ENCODE data around the gene CX3CR1.
A peak's percentile ranks its signal among the peaks of the same experiment; 100 is the strongest.

The CX3CR1 gene

GRCh38 chr3:39226106-39226741 lies 53.6 kb downstream of the CX3CR1 start:
- H3K4me3 ChIP-seq (ENCODE audit: low read depth, low read length), result no peak overlapping the region
- DNase-seq (ENCODE audit: low read depth), result no peak
- no peak for TF ChIP-seq CTCF (IDR thresholded peaks at IDR 0.05; ENCODE audit: low read depth, low read length, missing control alignments)

- TF ChIP-seq CTCF (IDR thresholded peaks at IDR 0.05; ENCODE audit: low read depth, low read length, missing control alignments), result no peak
Measured at GRCh38 chr3:39224288-39224687, 55.5 kb downstream of the CX3CR1 start.

GRCh38 chr3:39222939-39223338 lies 56.9 kb downstream of the CX3CR1 start:
- H3K4me3 ChIP-seq (ENCODE audit: low read depth, low read length), result no peak overlapping the region
- TF ChIP-seq CTCF (IDR thresholded peaks at IDR 0.05; ENCODE audit: low read depth, low read length, missing control alignments), result no peak
- DNase-seq (ENCODE audit: low read depth), result no peak

More at GRCh38 chr3:39224288-39224687, 55.5 kb downstream of the CX3CR1 start:
- H3K4me3 ChIP-seq (ENCODE audit: low read depth, low read length), result no peak overlapping the region
- DNase-seq (ENCODE audit: low read depth), result no peak

GRCh38 chr3:39222462-39222861 lies 57.4 kb downstream of the CX3CR1 start:
- TF ChIP-seq CTCF (IDR thresholded peaks at IDR 0.05; ENCODE audit: low read depth, low read length, missing control alignments), result no peak
- DNase-seq (ENCODE audit: low read depth), result no peak
- no peak overlapping the region for H3K4me3 ChIP-seq (ENCODE audit: low read depth, low read length)

- H3K4me3 ChIP-seq (ENCODE audit: low read depth, low read length), result no peak overlapping the region
- DNase-seq (ENCODE audit: low read depth), result no peak
- TF ChIP-seq CTCF (IDR thresholded peaks at IDR 0.05; ENCODE audit: low read depth, low read length, missing control alignments), result no peak
Measured at GRCh38 chr3:39221141-39221530, 58.7 kb downstream of the CX3CR1 start.

- DNase-seq (ENCODE audit: low read depth), result peak; percentile 33
- no peak overlapping the region for H3K4me3 ChIP-seq (ENCODE audit: low read depth, low read length)
- TF ChIP-seq CTCF (IDR thresholded peaks at IDR 0.05; ENCODE audit: low read depth, low read length, missing control alignments), result no peak
Measured at GRCh38 chr3:39220407-39221140, 59.3 kb downstream of the CX3CR1 start.

Measured in GM12864 (cell line).